Activated naive CD8-positive, alpha-beta T cell treated with anti-CD3 and anti-CD28 coated beads, Interleukin-2, amount 10 ng/mL, durations not matched to agents 7 days and 5 days (primary cell): Measurements from ENCODE around the gene TMEM225B. TPM values are rescaled to one million over a fixed set of nuclear protein-coding genes. Genes with fewer than 3 reads are reported as not detected.
"Not testable (repeated sequence)": the region's sequence is repeated elsewhere in the genome, so short reads cannot be mapped to it uniquely, and the experiment has no call there.

Experiments
- ATAC-seq: fragments of 150-1000 bp; cut with Tn5 transposase; one replicate; pipeline ENCODE4 v1.10.0; 2021; ENCODE audit warnings: low read depth, moderate library complexity
- POLR2A ChIA-PET: fragments of 350-600 bp; sonication (Branson Sonifier 250); formaldehyde crosslinking; loops from one replicate; lab custom pipeline; 2021; ENCODE audit warnings: antibody characterized with exemption; lab: Charles Lee
- DNase-seq: peaks from one replicate; pipeline ENCODE4 v3.0.0; 2021
- H3K27ac Mint-ChIP-seq: one replicate; pipeline ENCODE4 v1.8.0; 2022; ENCODE audit warnings: mild to moderate bottlenecking, mixed read lengths
- H3K27me3 Mint-ChIP-seq: one replicate; pipeline ENCODE4 v1.8.0; 2022; ENCODE audit warnings: mild to moderate bottlenecking, moderate library complexity, mixed read lengths
- H3K36me3 Mint-ChIP-seq: one replicate; pipeline ENCODE4 v1.8.0; 2021; ENCODE audit warnings: mild to moderate bottlenecking, mixed read lengths
- H3K4me1 Mint-ChIP-seq: one replicate; pipeline ENCODE4 v1.8.0; 2021; ENCODE audit warnings: mixed read lengths
- H3K4me3 Mint-ChIP-seq: one replicate; pipeline ENCODE4 v1.8.0; 2022; ENCODE audit warnings: mild to moderate bottlenecking, moderate library complexity, mixed read lengths
- H3K9me3 Mint-ChIP-seq: one replicate; pipeline ENCODE4 v1.8.0; 2021; ENCODE audit warnings: mixed read lengths
- total RNA-seq, 2 experiments: library from RNA; stranded (reverse); gene quantifications; one replicate each; pipeline ENCODE4 v1.2.3, GENCODE V29; 2021

TMEM225B gene
- total RNA-seq, 2 experiments from 2014 or later, result 1.2 to 2.3 TPM

DNA sequence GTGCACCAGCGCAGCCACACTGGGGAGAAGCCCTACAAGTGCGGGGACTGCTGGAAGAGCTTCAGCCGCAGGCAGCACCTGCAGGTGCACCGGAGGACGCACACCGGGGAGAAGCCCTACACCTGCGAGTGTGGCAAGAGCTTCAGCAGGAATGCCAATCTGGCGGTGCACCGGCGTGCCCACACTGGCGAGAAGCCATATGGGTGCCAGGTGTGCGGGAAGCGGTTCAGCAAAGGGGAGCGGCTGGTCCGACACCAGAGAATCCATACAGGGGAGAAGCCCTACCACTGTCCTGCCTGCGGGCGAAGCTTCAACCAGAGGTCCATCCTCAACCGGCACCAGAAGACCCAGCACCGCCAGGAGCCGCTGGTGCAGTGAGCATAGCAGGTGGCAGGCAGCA lies 31.6 kb downstream of the TMEM225B start:
- Mint-ChIP-seq H3K4me3 (no peak overlapping the region), H3K9me3 (no peaks in the 10 kb centered on the region), H3K27me3 (no peaks in the 10 kb centered on the region), H3K36me3 (peaks cover 41% of the 10 kb centered on the region), H3K27ac (no peak overlapping the region), H3K4me1 (peaks cover 22% of the 10 kb centered on the region)
- ATAC-seq (no peak), DNase-seq (no peak)
- POLR2A ChIA-PET, result no interaction called here

- H3K4me3 Mint-ChIP-seq, result peak overlapping the region; percentile 8
- ATAC-seq, result peak; percentile 65
- peaks cover 32% of the 10 kb centered on the region for H3K36me3 Mint-ChIP-seq
These were observed 33.4 kb downstream of the TMEM225B start for GRCh38 chr7:99631295-99632109.

DNA sequence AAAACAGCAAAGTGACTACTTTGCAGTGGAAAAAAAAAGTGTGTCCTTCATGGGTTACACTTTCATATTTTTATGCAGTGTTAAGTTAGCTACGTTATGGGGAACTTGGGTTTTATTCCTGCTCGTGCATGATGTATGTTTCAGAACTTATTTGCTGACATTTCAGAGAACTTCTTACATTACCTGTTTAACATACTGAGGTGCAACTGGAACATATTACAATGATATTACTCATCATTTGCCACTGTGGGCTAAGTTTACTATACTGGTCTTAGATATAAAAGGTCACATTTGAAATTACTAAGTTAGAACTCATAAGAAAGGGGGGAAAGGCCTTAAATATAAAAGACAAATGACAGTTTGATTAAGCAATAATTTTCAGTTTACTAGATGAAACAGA lies 39.3 kb downstream of the TMEM225B start:
- DNase-seq, ATAC-seq, H3K27me3 Mint-ChIP-seq, H3K4me3 Mint-ChIP-seq, H3K9me3 Mint-ChIP-seq, H3K27ac Mint-ChIP-seq: not testable (repeated sequence)
- H3K36me3 Mint-ChIP-seq, result peaks cover 55% of the 10 kb centered on the region
- H3K4me1 Mint-ChIP-seq, result peaks cover 16% of the 10 kb centered on the region
- POLR2A ChIA-PET, result interaction anchor here (0.5 kb wide), 1 partner anchor 1442 kb away, joined by 3 read pairs; no protein-coding TSS in a partner anchor

More at GRCh38 chr7:99631295-99632109, 33.4 kb downstream of the TMEM225B start:
- Mint-ChIP-seq H3K27ac (peak overlapping the region; percentile 18), H3K27me3 (no peaks in the 10 kb centered on the region), H3K9me3 (no peaks in the 10 kb centered on the region), H3K4me1 (peaks cover 8% of the 10 kb centered on the region)
- POLR2A ChIA-PET, result interaction anchor here (1.5 kb wide), 1 partner anchor 9 kb away, joined by 3 read pairs; no protein-coding TSS in a partner anchor
- no peak for DNase-seq

- DNase-seq (no peak), ATAC-seq (no peak)
- Mint-ChIP-seq H3K27ac (no peak overlapping the region), H3K4me1 (peaks cover 18% of the 10 kb centered on the region), H3K36me3 (peaks cover 60% of the 10 kb centered on the region), H3K4me3 (no peak overlapping the region), H3K27me3 (no peaks in the 10 kb centered on the region), H3K9me3 (no peaks in the 10 kb centered on the region)
- POLR2A ChIA-PET, result no interaction called here
These were observed 40.7 kb downstream of the TMEM225B start for GRCh38 chr7:99638731-99639130.

- no peaks in the 10 kb centered on the region for H3K9me3 Mint-ChIP-seq
- H3K36me3 Mint-ChIP-seq, result peaks cover 66% of the 10 kb centered on the region
- no peak overlapping the region for H3K27ac Mint-ChIP-seq
- no peak for DNase-seq
- H3K27me3 Mint-ChIP-seq, result no peaks in the 10 kb centered on the region
- ATAC-seq, result no peak
- POLR2A ChIA-PET, result no interaction called here
- H3K4me1 Mint-ChIP-seq, result peaks cover 18% of the 10 kb centered on the region
- no peak overlapping the region for H3K4me3 Mint-ChIP-seq
These were observed 41.2 kb downstream of the TMEM225B start for GRCh38 chr7:99639267-99639666.

DNA sequence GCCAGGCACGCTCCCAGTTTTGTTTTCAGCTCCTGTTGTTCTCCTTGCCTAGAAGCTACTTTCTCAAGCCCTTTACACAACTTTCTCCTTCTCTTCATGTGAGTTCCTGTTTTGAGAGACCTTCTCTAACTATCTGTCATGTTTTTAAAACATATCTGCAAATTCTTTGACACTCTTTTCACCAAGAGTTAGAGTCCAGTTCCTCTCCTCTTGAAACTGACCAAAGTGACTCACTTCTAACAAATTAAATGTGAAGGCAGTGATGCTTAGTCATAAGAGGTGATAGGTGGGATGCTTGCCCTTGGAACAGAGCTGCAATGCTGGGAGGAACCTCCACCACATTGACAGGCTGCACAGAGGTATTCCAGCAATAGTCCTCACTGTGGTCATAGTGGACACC lies 44.0 kb downstream of the TMEM225B start:
- H3K4me1 Mint-ChIP-seq, result peaks cover 14% of the 10 kb centered on the region
- H3K27me3 Mint-ChIP-seq, result no peaks in the 10 kb centered on the region
- H3K4me3 Mint-ChIP-seq, result no peak overlapping the region
- ATAC-seq (no peak), DNase-seq (no peak)
- H3K36me3 Mint-ChIP-seq, result peaks cover 76% of the 10 kb centered on the region
- H3K27ac Mint-ChIP-seq, result no peak overlapping the region
- H3K9me3 Mint-ChIP-seq, result no peaks in the 10 kb centered on the region
- POLR2A ChIA-PET, result no interaction called here

DNA sequence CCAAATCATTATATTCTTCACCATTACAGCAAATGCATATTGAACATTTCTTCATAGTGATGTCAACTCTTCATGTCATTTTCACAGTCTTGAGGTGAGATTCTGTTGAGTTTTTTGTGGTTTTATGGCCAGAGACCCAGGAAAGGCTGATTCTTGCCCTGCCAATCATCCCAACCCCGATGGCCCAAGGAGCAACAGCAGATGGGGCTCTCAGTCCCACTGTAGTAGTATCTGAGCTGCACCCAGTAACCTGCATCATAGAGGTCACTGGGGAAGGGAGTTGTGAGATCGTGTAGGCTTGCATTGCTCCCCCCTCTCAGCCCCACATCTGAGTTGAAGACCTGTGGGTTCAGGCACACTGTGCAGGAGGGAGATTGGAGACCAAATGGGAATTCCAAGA lies 45.4 kb downstream of the TMEM225B start:
- DNase-seq (no peak), ATAC-seq (no peak)
- no peaks in the 10 kb centered on the region for H3K27me3 Mint-ChIP-seq
- H3K9me3 Mint-ChIP-seq, result no peaks in the 10 kb centered on the region
- H3K4me1 Mint-ChIP-seq, result peaks cover 7% of the 10 kb centered on the region
- no peak overlapping the region for H3K27ac Mint-ChIP-seq
- POLR2A ChIA-PET, result no interaction called here
- H3K36me3 Mint-ChIP-seq, result peaks cover 72% of the 10 kb centered on the region
- H3K4me3 Mint-ChIP-seq, result no peak overlapping the region

DNA sequence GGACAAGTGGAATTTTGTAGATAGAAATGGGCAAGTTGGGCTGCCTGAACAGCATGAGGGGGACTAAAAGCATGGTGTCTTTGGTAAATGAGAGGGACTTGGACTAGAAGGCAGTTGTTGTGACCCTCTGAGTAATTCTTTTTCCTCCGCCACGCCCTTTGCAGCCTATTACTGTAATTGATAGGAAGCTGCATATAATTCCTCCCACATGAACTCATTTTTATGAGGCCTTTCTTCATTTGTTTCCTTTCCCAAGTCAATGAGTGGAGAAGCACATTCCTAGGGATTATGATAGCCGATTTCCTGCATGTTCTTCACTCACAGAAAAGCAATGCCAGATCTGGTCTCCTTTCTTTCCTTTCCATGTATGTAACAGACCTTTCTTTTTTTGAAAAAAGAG lies 46.4 kb downstream of the TMEM225B start:
- Mint-ChIP-seq H3K4me1 (peaks cover 7% of the 10 kb centered on the region), H3K27me3 (no peaks in the 10 kb centered on the region), H3K36me3 (peaks cover 71% of the 10 kb centered on the region), H3K9me3 (no peaks in the 10 kb centered on the region), H3K27ac (no peak overlapping the region), H3K4me3 (no peak overlapping the region)
- no peak for DNase-seq
- POLR2A ChIA-PET, result no interaction called here
- no peak for ATAC-seq

DNA sequence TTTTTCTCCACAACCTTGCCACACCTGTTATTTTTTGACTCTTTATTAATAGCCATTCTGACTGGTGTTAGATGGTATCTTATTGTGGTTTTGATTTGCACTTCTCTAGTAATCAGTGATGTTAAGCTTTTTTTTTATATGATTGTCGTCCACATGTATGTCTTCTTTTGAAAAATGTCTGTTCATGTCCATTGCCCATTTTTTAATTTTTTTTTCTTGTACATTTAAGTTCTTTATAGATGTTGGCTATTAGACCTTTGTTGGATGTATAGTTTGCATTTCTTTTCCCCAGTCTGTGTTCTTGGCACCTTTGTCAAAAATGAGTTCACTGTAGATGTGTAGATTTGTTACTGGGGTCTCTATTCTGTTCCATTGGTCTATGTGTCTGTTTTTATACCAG lies 47.5 kb downstream of the TMEM225B start:
- Mint-ChIP-seq H3K4me1 (peaks cover 7% of the 10 kb centered on the region), H3K36me3 (peaks cover 62% of the 10 kb centered on the region), H3K9me3 (no peaks in the 10 kb centered on the region), H3K27ac (no peak overlapping the region), H3K4me3 (no peak overlapping the region), H3K27me3 (no peaks in the 10 kb centered on the region)
- POLR2A ChIA-PET, result no interaction called here
- no peak for ATAC-seq
- no peak for DNase-seq

DNA sequence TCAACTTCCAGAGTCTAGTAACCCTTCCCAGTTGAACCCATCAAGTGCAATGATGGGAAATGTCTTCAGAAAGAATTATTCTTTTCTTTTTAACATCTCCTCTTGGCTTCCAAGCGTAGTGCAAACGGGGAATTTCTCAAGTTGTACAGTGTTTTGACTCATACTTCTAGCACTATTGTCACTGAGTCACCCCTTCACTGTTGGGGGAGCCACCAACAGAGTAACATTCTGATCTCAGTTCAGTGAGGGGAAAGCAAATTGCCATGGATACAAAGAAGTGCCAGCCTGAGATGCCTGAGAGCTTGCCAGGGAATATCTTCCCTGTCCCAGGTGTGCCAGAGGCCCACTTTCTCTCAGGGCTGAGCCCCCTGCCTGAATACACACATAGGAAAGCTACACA lies 50.8 kb downstream of the TMEM225B start:
- H3K36me3 Mint-ChIP-seq, result peaks cover 47% of the 10 kb centered on the region
- no peak overlapping the region for H3K27ac Mint-ChIP-seq
- DNase-seq (no peak), ATAC-seq (no peak)
- H3K4me3 Mint-ChIP-seq, result no peak overlapping the region
- no peaks in the 10 kb centered on the region for H3K4me1 Mint-ChIP-seq
- no peaks in the 10 kb centered on the region for H3K9me3 Mint-ChIP-seq
- POLR2A ChIA-PET, result no interaction called here
- no peaks in the 10 kb centered on the region for H3K27me3 Mint-ChIP-seq

DNA sequence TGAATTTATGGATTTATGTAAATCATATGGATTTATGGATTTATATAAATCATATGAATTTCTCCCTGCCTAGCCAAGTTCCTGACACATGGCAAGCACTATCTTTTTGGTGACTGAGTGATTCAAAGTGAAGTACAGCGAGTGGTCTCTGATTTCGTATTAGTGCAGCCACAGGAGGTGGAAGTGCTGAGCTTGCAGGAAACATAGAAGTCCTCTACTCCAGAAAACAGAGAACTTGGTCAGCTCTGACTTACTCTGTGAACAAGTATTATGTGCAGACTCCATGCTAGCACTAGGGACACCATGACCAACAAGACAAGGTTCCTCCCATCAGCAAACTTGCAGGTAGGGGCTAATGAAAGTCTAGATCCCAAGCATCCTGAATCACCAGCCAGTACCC lies 53.2 kb downstream of the TMEM225B start:
- POLR2A ChIA-PET, result no interaction called here
- DNase-seq, result no peak
- H3K27ac Mint-ChIP-seq, result no peak overlapping the region
- no peak for ATAC-seq
- H3K27me3 Mint-ChIP-seq, result no peaks in the 10 kb centered on the region
- peaks cover 43% of the 10 kb centered on the region for H3K36me3 Mint-ChIP-seq
- peaks cover 1% of the 10 kb centered on the region for H3K4me1 Mint-ChIP-seq
- H3K4me3 Mint-ChIP-seq, result no peak overlapping the region
- peaks cover 2% of the 10 kb centered on the region for H3K9me3 Mint-ChIP-seq

DNA sequence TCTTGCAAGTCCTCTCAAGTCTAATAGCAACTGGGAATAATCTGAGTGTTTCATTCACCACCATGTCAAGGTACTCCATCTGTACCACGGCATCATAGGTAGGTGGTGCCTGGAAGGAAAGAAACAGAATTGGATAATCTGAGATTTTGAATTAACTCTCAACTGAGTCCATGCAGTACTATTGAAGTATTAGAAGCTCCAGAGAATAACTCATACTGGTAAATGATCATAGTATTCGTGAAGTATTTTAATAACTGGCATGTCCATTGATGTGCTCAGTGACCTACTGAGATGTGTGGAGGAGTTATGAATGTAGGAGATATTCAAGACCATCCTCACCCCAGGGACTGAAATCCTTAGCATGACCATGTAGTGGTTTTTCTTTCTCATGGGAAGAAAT lies 54.6 kb downstream of the TMEM225B start:
- H3K9me3 Mint-ChIP-seq, result peaks cover 7% of the 10 kb centered on the region
- ATAC-seq (no peak), DNase-seq (no peak)
- POLR2A ChIA-PET, result no interaction called here
- no peaks in the 10 kb centered on the region for H3K27me3 Mint-ChIP-seq
- H3K27ac Mint-ChIP-seq, result no peak overlapping the region
- H3K4me3 Mint-ChIP-seq, result no peak overlapping the region
- H3K4me1 Mint-ChIP-seq, result peaks cover 3% of the 10 kb centered on the region
- peaks cover 43% of the 10 kb centered on the region for H3K36me3 Mint-ChIP-seq

DNA sequence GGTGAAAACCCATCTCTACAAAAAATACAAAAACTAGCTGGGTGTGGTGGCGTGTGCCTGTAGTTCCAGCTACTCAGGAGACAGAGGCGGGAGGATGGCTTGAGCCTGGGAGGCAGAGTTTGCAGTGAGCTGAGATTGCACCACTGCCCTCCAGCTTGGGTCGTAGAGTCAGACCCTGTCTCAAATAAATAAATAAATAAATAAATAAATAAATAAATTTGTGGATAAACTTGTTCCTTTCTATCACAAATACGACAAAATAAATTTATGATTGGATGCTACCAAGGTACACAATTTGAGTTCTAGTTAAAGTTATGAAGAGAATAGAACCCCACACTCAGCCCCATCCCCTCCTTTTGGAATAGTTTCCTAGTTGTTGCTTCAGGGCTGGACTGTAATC lies 55.2 kb downstream of the TMEM225B start:
- H3K4me1 Mint-ChIP-seq, POLR2A ChIA-PET, H3K27me3 Mint-ChIP-seq, ATAC-seq, H3K27ac Mint-ChIP-seq, H3K4me3 Mint-ChIP-seq, DNase-seq, H3K9me3 Mint-ChIP-seq: not testable (repeated sequence)
- H3K36me3 Mint-ChIP-seq, result peaks cover 43% of the 10 kb centered on the region

DNA sequence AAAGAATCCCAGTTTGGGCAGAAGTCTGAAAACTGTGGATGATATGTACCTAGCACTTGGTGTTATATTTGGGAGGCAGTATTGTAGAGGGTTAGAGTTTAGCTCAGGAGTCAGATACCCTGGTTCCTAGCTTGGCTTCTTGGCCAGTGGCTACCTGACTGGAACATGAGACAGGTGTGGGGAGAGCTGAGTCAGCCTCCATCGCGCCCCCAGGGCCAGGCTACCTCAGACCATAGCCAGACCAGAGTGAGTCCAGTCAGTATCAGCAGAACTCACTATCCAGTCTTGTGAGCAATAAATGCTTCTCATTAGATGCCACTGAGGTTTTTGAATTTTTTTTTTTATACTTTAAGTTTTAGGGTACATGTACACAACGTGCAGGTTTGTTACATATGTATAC lies 55.7 kb downstream of the TMEM225B start:
- peaks cover 3% of the 10 kb centered on the region for H3K4me1 Mint-ChIP-seq
- DNase-seq (no peak), ATAC-seq (no peak)
- H3K27ac Mint-ChIP-seq, result no peak overlapping the region
- H3K27me3 Mint-ChIP-seq, result no peaks in the 10 kb centered on the region
- H3K9me3 Mint-ChIP-seq, result peaks cover 8% of the 10 kb centered on the region
- POLR2A ChIA-PET, result no interaction called here
- peaks cover 47% of the 10 kb centered on the region for H3K36me3 Mint-ChIP-seq
- no peak overlapping the region for H3K4me3 Mint-ChIP-seq
